Measurements from ENCODE around the gene FLVCR2.
A peak's percentile ranks its signal among the peaks of the same experiment; 100 is the strongest.

FLVCR2 gene

DNA sequence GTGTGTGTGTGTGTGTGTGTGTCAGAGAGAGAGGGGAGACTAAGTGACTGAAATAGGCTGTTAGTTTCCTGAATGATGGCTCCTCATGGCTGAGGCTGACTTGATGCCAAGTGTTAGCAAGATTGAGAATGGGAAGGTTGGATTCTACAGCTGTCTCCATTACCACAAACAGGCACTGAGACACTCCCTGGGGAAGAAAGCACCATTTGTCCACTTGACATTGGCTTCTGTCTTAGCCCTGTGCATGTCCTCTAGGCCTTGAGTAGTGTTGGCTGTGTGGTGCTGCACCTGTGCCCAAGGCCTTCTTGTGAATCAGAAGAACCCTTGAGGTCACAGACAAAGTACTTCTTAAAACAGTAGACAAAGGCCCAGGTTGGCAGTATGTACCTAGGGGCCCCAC lies 66.6 kb downstream of the FLVCR2 start:
- Mint-ChIP-seq H3K4me3 (no peak overlapping the region), H3K4me1 (ENCODE audit: low read depth) (no peaks in the 10 kb centered on the region), H3K27me3 (ENCODE audit: low read depth) (no peaks in the 10 kb centered on the region), H3K27ac (no peak overlapping the region), H3K9me3 (no peaks in the 10 kb centered on the region), H3K36me3 (ENCODE audit: low read depth) (peaks cover 20% of the 10 kb centered on the region)
- DNase-seq (ENCODE audit: low spot score) = no peak

DNA sequence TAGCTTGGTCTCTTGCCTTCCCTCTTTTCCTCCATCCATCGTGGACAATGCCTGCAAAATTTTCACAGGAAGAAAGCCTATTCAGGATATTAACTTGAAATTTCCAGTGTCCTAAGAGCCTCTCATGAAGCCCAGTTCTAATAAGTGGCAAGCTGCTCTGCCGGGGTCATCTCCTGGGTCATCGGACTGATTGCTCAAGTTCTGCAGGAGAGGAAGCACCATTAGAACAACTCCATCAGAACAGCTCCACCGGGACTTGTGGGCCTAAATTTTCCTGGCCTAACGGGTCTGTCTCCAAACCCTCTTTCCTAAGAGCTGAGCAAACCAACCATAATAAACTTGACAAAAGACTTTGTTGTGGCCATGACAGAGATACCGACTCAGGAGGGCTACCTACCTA lies 68.3 kb downstream of the FLVCR2 start:
- Mint-ChIP-seq H3K4me1 (ENCODE audit: low read depth) (no peaks in the 10 kb centered on the region), H3K4me3 (no peak overlapping the region), H3K36me3 (ENCODE audit: low read depth) (peaks cover 35% of the 10 kb centered on the region), H3K9me3 (no peaks in the 10 kb centered on the region), H3K27me3 (ENCODE audit: low read depth) (no peaks in the 10 kb centered on the region), H3K27ac (no peak overlapping the region)
- DNase-seq (ENCODE audit: low spot score) = no peak

DNA sequence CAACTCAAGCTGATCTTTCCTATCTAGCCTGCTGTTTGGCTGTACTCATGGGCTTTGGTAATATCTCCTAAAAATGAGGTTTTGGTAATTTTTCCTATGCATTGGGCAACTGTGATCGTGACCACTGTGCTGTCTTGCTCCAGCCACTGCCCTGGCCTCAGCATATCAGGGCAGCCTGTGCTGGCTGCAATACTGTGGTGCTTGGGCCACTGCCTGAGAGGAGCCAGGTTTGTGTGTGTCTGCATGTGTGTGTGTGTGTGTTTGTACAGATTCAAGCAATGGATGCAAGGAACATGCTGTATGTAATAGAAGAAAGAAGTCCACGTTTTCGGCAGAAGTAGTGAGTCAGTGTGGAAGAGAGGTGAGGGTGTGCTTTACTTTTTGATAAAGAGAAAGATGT lies 69.2 kb downstream of the FLVCR2 start:
- no peak overlapping the region for H3K27ac Mint-ChIP-seq
- DNase-seq (ENCODE audit: low spot score) = no peak
- peaks cover 39% of the 10 kb centered on the region for H3K36me3 Mint-ChIP-seq (ENCODE audit: low read depth)
- H3K27me3 Mint-ChIP-seq (ENCODE audit: low read depth) = no peaks in the 10 kb centered on the region
- no peak overlapping the region for H3K4me3 Mint-ChIP-seq
- H3K9me3 Mint-ChIP-seq = no peaks in the 10 kb centered on the region
- no peaks in the 10 kb centered on the region for H3K4me1 Mint-ChIP-seq (ENCODE audit: low read depth)

DNA sequence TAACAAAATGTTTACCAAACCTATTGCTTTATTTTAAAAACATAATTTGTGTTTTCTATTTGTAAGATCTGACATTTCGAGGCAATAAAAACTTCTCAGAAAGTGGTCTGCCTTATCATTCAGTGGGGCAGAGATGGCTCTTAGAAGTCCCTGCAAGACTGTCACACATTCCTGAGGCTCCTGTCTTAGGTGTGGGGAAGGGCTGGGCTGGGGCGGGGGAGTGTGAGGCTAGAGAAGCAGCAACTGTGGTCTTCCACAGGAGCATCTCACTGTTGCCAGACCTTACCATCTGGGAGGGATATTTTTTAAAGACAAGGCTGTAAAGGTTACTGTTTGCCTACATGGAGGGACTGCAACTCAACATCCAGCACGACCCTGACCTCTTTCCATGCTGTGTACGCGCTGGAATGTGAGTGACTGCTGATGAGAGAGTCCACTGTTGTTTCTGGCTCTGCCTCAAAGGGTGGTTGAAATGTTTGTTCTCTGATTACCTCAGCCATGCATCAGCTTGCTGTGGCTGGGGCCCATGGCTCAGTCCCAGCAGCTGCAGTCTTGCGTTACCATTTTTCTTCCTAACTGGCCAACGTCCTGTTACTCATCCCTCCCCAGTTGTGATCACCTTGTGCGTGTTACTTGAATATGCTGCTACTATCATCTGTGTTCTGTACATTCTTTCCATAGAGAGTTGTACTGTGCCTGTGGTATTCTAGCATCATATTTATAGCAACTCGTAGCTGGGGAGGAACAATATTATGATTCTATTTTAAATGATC lies 69.8 kb downstream of the FLVCR2 start:
- Mint-ChIP-seq H3K27ac (no peak overlapping the region), H3K4me3 (no peak overlapping the region), H3K27me3 (ENCODE audit: low read depth) (no peaks in the 10 kb centered on the region), H3K4me1 (ENCODE audit: low read depth) (no peaks in the 10 kb centered on the region), H3K9me3 (no peaks in the 10 kb centered on the region), H3K36me3 (ENCODE audit: low read depth) (peaks cover 41% of the 10 kb centered on the region)
- DNase-seq (ENCODE audit: low spot score) = no peak

DNA sequence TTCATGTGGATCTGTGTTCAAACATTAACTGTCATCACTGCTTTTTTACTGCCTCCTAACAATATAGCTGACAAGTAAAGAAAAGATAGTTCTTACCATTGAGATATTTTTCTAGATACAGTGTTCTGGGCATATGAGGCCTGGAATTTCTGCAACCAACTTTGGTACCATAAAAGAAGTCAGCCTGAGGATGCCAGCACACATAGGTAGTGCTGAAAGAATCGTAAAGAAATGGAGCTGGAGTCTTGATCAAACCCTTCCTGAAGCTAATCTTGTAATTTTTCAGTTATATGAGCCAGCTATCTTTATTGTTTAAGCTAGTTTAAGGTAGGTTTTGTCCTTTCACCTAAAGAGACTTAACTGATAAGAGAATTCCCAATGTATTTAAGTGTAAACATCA lies 70.9 kb downstream of the FLVCR2 start:
- peaks cover 48% of the 10 kb centered on the region for H3K36me3 Mint-ChIP-seq (ENCODE audit: low read depth)

DNA sequence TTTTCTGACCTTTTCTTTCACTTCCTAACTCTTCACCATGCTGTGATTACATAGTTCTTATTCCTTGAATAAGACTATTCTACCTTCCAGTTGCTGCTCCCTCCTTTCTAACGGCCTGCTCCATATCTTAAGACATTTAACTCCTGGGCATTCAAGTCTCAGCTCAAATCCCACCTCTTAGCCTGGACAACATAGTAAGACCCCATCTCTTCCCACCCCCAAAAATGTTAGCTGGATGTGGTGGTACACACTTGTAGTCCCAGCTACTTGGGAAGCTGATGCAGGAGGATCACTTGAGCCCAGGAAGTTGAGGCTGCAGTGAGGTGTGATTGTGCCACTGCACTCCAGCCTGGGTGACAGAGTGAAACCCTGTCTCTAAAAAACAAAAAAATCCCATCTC lies 71.4 kb downstream of the FLVCR2 start:
- Mint-ChIP-seq H3K4me3 (no peak overlapping the region), H3K9me3 (no peaks in the 10 kb centered on the region), H3K27me3 (ENCODE audit: low read depth) (no peaks in the 10 kb centered on the region), H3K4me1 (ENCODE audit: low read depth) (peaks cover 3% of the 10 kb centered on the region), H3K27ac (no peak overlapping the region), H3K36me3 (ENCODE audit: low read depth) (peaks cover 46% of the 10 kb centered on the region)
- no peak for DNase-seq (ENCODE audit: low spot score)

More for the DNA sequence above, 70.9 kb downstream of the FLVCR2 start:
- Mint-ChIP-seq H3K4me1 (ENCODE audit: low read depth) (peaks cover 3% of the 10 kb centered on the region), H3K4me3 (no peak overlapping the region), H3K9me3 (no peaks in the 10 kb centered on the region), H3K27me3 (ENCODE audit: low read depth) (no peaks in the 10 kb centered on the region), H3K27ac (no peak overlapping the region)
- DNase-seq (ENCODE audit: low spot score) = no peak

DNA sequence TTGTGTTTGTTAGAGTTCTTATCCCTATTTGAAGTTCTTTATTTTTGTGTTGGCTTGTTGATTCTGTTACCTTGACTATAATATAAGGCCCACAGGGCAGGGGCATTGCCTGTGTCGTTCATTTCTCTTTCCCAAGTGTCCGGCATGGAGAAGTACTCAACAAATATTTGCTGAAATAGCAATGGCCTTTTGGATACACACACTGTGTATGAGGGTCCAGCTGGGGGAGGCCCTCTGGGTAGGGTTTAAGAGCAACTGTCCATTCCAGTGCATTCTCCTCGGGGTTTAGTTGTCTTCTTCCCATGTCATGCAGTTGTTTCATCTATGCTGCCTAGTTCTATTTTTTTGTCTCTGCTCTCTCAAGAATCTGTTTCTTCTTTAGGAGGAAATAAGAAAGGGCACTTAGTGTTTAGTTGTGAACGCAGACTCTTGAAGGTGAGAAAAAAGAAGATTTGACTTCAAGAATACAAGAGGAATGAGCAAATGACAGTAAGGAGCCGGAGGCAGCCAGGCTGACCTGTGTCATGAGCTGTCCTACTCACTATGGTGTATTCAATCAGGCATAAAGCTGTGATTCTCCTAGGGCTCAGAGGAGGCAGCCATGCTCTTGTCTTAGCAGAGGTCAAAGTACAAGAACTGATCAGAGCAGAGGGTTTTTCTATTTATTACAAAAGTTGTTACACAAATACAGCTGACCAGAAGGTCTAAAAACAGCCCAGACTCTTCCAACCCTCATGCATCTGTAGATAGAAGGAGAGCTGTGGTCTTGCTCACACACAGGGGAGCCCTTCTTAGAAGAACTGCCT lies 72.0 kb downstream of the FLVCR2 start:
- Mint-ChIP-seq H3K9me3 (no peaks in the 10 kb centered on the region), H3K36me3 (ENCODE audit: low read depth) (peaks cover 46% of the 10 kb centered on the region), H3K27me3 (ENCODE audit: low read depth) (no peaks in the 10 kb centered on the region), H3K4me1 (ENCODE audit: low read depth) (peaks cover 3% of the 10 kb centered on the region), H3K27ac (no peak overlapping the region), H3K4me3 (no peak overlapping the region)
- DNase-seq (ENCODE audit: low spot score) = no peak

DNA sequence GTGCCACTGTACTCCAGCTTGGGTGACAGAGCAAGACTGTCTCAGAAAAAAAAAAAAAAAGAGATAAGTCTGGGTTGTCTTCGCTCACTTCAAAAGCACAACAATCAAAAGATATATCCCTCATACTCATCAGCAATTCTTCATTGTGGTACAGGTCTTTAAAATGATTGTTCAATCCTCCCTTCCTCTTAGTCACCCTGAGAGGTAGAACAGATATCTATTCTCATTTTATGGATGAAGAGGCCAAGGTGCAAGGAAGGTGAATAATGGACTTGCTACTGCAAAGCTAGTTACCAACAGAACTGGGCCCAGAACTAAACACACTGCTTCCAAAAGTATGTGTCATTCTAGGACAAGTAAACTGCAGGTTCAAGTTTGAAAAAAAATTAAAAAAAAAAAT lies 75.1 kb downstream of the FLVCR2 start:
- Mint-ChIP-seq H3K4me1 (ENCODE audit: low read depth) (peaks cover 8% of the 10 kb centered on the region), H3K9me3 (no peaks in the 10 kb centered on the region), H3K4me3 (no peak overlapping the region), H3K27me3 (ENCODE audit: low read depth) (no peaks in the 10 kb centered on the region), H3K27ac (no peak overlapping the region), H3K36me3 (ENCODE audit: low read depth) (peaks cover 40% of the 10 kb centered on the region)
- DNase-seq (ENCODE audit: low spot score) = no peak

DNA sequence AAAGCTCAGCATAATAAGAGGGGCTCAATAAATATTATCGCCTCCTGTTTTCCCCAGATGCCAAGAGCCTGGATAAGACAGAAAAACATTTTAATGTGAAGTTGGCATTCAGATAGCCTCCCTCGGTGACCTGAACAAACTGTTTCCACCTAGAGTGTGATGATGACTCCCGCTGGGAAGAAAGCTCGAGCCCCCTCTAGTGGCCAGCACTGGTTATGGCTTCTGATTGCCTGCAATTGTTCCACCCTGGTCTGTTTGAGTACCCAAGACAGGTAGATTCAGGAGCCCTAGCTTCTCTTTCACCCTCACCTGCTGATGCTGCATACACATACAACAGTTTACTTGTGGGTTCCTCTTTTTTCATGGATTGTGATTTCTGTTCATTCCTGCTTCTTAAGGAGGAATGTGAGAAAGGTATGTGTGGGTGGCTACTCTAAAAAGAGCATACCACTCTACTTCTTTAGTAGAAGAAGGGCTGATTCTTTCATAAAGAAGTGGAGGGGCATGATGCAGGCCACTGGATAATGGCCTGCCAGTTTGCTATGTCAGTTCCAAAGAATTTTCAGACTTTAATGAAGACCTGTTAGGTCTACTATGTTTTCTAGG lies 75.8 kb downstream of the FLVCR2 start:
- H3K4me3 Mint-ChIP-seq = no peak overlapping the region
- H3K9me3 Mint-ChIP-seq = no peaks in the 10 kb centered on the region
- DNase-seq (ENCODE audit: low spot score) = peak; percentile 73
- H3K4me1 Mint-ChIP-seq (ENCODE audit: low read depth) = peaks cover 11% of the 10 kb centered on the region
- no peaks in the 10 kb centered on the region for H3K27me3 Mint-ChIP-seq (ENCODE audit: low read depth)
- H3K27ac Mint-ChIP-seq = no peak overlapping the region
- peaks cover 37% of the 10 kb centered on the region for H3K36me3 Mint-ChIP-seq (ENCODE audit: low read depth)

DNA sequence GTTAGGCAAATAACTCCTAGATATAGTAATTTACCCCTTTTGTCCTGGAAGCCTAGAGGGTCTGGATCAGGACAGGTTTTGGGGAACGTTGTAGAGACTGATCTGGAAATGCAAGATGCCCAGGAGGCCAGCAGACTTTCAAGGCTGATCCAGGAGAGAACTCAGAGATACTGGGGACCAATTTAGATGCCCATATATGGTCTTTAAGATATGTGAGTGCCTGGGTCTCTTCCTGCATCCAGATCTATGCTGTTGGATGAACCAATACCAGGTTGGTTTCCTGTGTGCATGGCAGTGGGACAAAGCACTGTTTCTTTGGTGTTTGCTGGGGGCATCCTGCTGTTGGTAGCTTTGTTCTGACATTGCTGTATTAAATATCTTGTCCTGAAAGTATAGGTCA lies 76.8 kb downstream of the FLVCR2 start:
- no peak for DNase-seq (ENCODE audit: low spot score)
- Mint-ChIP-seq H3K4me1 (ENCODE audit: low read depth) (peaks cover 17% of the 10 kb centered on the region), H3K4me3 (no peak overlapping the region), H3K36me3 (ENCODE audit: low read depth) (peaks cover 29% of the 10 kb centered on the region), H3K9me3 (no peaks in the 10 kb centered on the region), H3K27ac (no peak overlapping the region), H3K27me3 (ENCODE audit: low read depth) (no peaks in the 10 kb centered on the region)

DNA sequence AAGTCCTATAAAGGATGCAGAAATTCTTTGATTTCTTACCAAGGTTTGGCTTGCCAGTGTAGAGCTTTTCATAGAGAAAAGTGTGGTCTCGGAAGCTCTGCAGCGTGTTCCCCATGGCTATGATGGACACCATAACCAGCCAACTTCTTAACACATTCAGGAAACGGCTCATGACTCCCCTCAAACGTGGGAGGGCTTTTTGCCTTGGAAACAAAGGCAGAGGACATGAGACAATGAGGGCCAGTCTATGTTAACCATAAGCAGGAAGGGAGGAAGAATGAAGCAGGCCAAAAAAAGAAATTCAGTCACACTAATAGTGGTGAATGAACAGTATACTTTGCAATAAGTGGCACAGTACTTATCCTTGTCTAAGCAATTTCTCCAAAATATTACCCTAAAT lies 78.9 kb downstream of the FLVCR2 start:
- H3K36me3 Mint-ChIP-seq (ENCODE audit: low read depth) = peaks cover 16% of the 10 kb centered on the region
- peaks cover 19% of the 10 kb centered on the region for H3K4me1 Mint-ChIP-seq (ENCODE audit: low read depth)
- no peaks in the 10 kb centered on the region for H3K9me3 Mint-ChIP-seq
- no peak for DNase-seq (ENCODE audit: low spot score)
- H3K27me3 Mint-ChIP-seq (ENCODE audit: low read depth) = no peaks in the 10 kb centered on the region
- no peak overlapping the region for H3K4me3 Mint-ChIP-seq
- no peak overlapping the region for H3K27ac Mint-ChIP-seq

DNA sequence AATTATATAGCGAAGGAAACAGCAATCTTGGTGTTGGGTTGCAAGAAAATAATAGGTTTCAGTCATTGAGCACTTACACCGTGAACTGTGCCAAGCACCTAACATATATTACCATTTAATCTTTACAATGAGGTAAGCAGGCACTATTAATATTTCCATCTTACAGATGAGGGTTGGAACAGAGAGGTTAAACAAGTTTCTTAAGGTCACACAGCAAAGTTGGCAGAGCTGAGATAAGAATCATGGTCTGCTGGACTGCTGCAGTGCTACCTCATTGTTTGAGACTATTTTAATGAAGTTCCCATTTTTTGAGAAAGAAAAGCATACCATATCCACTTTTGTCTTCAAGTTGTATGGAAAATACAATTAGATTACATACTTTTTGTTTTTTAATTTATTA lies 80.5 kb downstream of the FLVCR2 start:
- Mint-ChIP-seq H3K4me3 (no peak overlapping the region), H3K9me3 (no peaks in the 10 kb centered on the region), H3K36me3 (ENCODE audit: low read depth) (peaks cover 11% of the 10 kb centered on the region), H3K27me3 (ENCODE audit: low read depth) (no peaks in the 10 kb centered on the region), H3K27ac (no peak overlapping the region), H3K4me1 (ENCODE audit: low read depth) (peaks cover 23% of the 10 kb centered on the region)
- DNase-seq (ENCODE audit: low spot score) = no peak

DNA sequence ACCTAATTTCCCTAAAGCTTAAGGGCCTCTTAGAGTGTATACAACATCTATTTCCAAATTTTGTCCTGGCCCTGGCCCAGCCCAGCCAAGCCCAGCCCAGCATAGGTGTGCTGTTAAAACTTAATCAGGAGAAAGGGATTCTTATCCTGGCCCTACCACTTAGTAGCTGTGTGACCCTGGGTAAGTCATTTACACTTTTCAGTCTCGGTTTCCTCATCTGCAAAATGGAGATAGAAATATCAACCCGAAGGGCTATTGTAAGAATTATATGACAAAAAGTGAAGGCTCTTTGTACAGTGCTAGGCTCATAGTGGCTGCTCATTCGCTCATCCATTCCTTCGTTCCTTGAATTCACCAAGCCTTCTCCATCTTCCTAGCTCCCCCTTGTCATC lies 81.8 kb downstream of the FLVCR2 start:
- Mint-ChIP-seq H3K27ac (peak overlapping the region; percentile 95), H3K4me1 (ENCODE audit: low read depth) (peaks cover 21% of the 10 kb centered on the region)
- DNase-seq (ENCODE audit: low spot score) = no peak

More for the DNA sequence above, 81.8 kb downstream of the FLVCR2 start:
- peak overlapping the region; percentile 96 for H3K4me3 Mint-ChIP-seq
- no peaks in the 10 kb centered on the region for H3K27me3 Mint-ChIP-seq (ENCODE audit: low read depth)
- H3K36me3 Mint-ChIP-seq (ENCODE audit: low read depth) = peaks cover 8% of the 10 kb centered on the region
- H3K9me3 Mint-ChIP-seq = no peaks in the 10 kb centered on the region
